OCI-LY7 (cell line): Measurements from ENCODE around the gene ATXN7L3. TPM values are rescaled to one million over a fixed set of nuclear protein-coding genes. Genes with fewer than 3 reads are reported as not detected.
A peak's percentile ranks its signal among the peaks of the same experiment; 100 is the strongest.
"Not testable (repeated sequence)": the region's sequence is repeated elsewhere in the genome, so short reads cannot be mapped to it uniquely, and the experiment has no call there.

Experiments used
- BruUV-seq: library from RNA; stranded (reverse); fragments of 400-500 nt; replicated peaks from 2 replicates; lab custom pipeline; 2021; lab: Mats Ljungman, UMichigan
- CTCF ChIA-PET: fragments of 300-600 bp; sonication (Branson Sonifier 250); formaldehyde crosslinking; loops from one replicate; lab custom pipeline; 2022; ENCODE audit warnings: antibody characterized with exemption; ENCODE audit not compliant: unreplicated experiment; lab: Charles Lee
- POLR2A ChIA-PET: fragments of 300-600 bp; sonication (Branson Sonifier 250); formaldehyde crosslinking; loops from one replicate; lab custom pipeline; 2022; ENCODE audit warnings: antibody characterized with exemption; lab: Charles Lee
- DNase-seq: peaks from one replicate; pipeline ENCODE4 v3.0.0-alpha.2; 2015; ENCODE audit warnings: low spot score
- H2AFZ ChIP-seq: fragments of 200-600 bp; sonication (generic), shearing (Covaris generic); 2 replicates; pipeline ENCODE4 v1.6.1; 2014; ENCODE audit warnings: mild to moderate bottlenecking, antibody characterized with exemption, low read length, moderate library complexity
- H3K27ac ChIP-seq: fragments of 200-600 bp; sonication (generic); 2 replicates; pipeline ENCODE4 v1.5.1; 2014; ENCODE audit warnings: mixed run types, low read depth, mild to moderate bottlenecking, moderate library complexity, low read length, inconsistent platforms; ENCODE audit not compliant: poor library complexity, severe bottlenecking
- H3K36me3 ChIP-seq: fragments of 200-600 bp; sonication (generic); 2 replicates; pipeline ENCODE4 v1.6.1; 2014; ENCODE audit warnings: mild to moderate bottlenecking, antibody characterized with exemption, low read length, moderate library complexity, mixed read lengths; ENCODE audit not compliant: insufficient read depth
- H3K4me1 ChIP-seq: fragments of 200-600 bp; sonication (generic); 2 replicates; pipeline ENCODE4 v1.5.1; 2014; ENCODE audit warnings: mild to moderate bottlenecking, low read length; ENCODE audit not compliant: insufficient read depth, poor library complexity, severe bottlenecking
- H3K4me2 ChIP-seq: fragments of 200-600 bp; sonication (generic); 2 replicates; pipeline ENCODE4 v1.6.1; 2014; ENCODE audit warnings: mild to moderate bottlenecking, low read length
- H3K4me3 ChIP-seq: fragments of 200-600 bp; sonication (generic); 2 replicates; pipeline ENCODE4 v1.5.1; 2014; ENCODE audit warnings: mild to moderate bottlenecking, low read depth, low read length; ENCODE audit not compliant: poor library complexity, severe bottlenecking
- H3K79me2 ChIP-seq: fragments of 200-600 bp; sonication (generic); 2 replicates; pipeline ENCODE4 v1.6.1; 2016; ENCODE audit warnings: low read depth, mild to moderate bottlenecking, low read length, moderate library complexity, mixed read lengths; ENCODE audit not compliant: insufficient read depth
- H3K9me2 ChIP-seq: fragments of 200-600 bp; sonication (generic); 2 replicates; pipeline ENCODE4 v1.6.1; 2016; ENCODE audit warnings: mild to moderate bottlenecking, low read length, mixed read lengths; ENCODE audit not compliant: insufficient read depth
- H3K9me3 ChIP-seq: fragments of 200-600 bp; sonication (generic); 2 replicates; pipeline ENCODE4 v1.6.1; 2014; ENCODE audit warnings: mild to moderate bottlenecking, mixed run types, low read length, mixed read lengths
- H4K20me1 ChIP-seq: fragments of 200-600 bp; sonication (generic); 2 replicates; pipeline ENCODE4 v1.6.1; 2014; ENCODE audit warnings: mild to moderate bottlenecking, antibody characterized with exemption, low read length, moderate library complexity, mixed read lengths; ENCODE audit not compliant: insufficient read depth
- CTCF ChIP-seq: fragments of 200-600 bp; sonication (generic); conservative IDR thresholded peaks from 2 replicates; pipeline ENCODE4 v1.5.1; 2014; ENCODE audit warnings: mild to moderate bottlenecking, antibody characterized with exemption, low read length, moderate library complexity, mixed read lengths
- EZH2phosphoT487 ChIP-seq: fragments of 200-600 bp; sonication (generic); IDR thresholded peaks from 2 replicates; pipeline ENCODE4 v1.6.1; 2018; ENCODE audit warnings: low read depth, borderline replicate concordance, mild to moderate bottlenecking, mixed run types, antibody characterized with exemption, low read length, moderate library complexity, mixed read lengths
- intact Hi-C: fragments of 100-400 bp; cut with micrococcal nuclease; formaldehyde crosslinking; loops from one replicate; pipeline ENCODE4 v1.10.0; 2022; ENCODE audit not compliant: unreplicated experiment
- total RNA-seq, 2 experiments: library from RNA; depleted of rRNA in 1 of 2; stranded (reverse); fragments of >200 nt in 1 of 2; shearing (Covaris generic) in 1 of 2; gene quantifications; 2 replicates each; pipeline ENCODE4 v1.2.3, GENCODE V29; 2014 to 2022

Gene ATXN7L3
- total RNA-seq, 2 experiments from 2014 or later: 57.7 to 106 TPM

DNA sequence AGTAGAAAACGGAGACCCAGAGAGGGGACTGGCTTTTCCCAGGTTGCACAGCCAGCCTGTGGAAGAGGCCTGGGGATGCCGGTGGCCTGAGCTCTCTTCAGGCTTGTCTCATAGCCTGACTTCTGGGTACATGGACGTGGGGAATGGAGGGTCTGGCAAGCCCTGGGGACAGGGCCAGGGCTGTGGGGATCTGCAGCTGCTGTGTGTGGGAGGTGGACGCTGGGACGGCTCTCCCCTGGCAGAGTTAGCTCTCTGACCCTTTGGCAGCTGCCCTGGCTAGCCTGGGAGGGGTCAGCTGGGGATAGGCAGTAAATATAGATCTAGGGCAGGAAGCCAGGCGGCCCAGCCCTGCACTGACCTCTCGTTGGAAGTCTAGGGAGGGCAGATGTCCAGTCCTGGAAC lies 47.8 kb upstream of the ATXN7L3 start:
- H2AFZ ChIP-seq: peak overlapping the region; percentile 74; the same call in 1 of the 2 replicates
- H3K79me2 ChIP-seq: no peaks in the 10 kb centered on the region
- no peaks in the 10 kb centered on the region for H3K36me3 ChIP-seq
- H3K9me2 ChIP-seq: no peaks in the 10 kb centered on the region
- ChIA-PET CTCF (no interaction called here), POLR2A (interaction anchor here (0.5 to 1.0 kb wide), 2 partner anchors 8 to 50 kb away, joined by 3 read pairs; no protein-coding TSS in a partner anchor)
- H3K27ac ChIP-seq: peak overlapping the region; percentile 53
- peak overlapping the region; percentile 52; the same call in 1 of the 2 replicates for H3K4me2 ChIP-seq
- no peaks in the 10 kb centered on the region for H4K20me1 ChIP-seq
- intact Hi-C loops: no loop called here
- TF ChIP-seq EZH2phosphoT487 (no peak), CTCF (no peak)
- no peak overlapping the region for H3K4me3 ChIP-seq
- peaks cover 45% of the 10 kb centered on the region for H3K4me1 ChIP-seq
- DNase-seq: no peak
- H3K9me3 ChIP-seq: no peaks in the 10 kb centered on the region
- no TSS peak for BruUV-seq

GRCh38 chr17:44241106-44241624 lies 41.5 kb upstream of the ATXN7L3 start:
- ChIA-PET CTCF (no interaction called here), POLR2A (interaction anchor here (0.6 kb wide), 2 partner anchors 308 to 473 kb away, joined by 4 read pairs; no protein-coding TSS in a partner anchor)
- Histone ChIP-seq H3K27ac (peak overlapping the region; percentile 23), H3K9me3 (no peaks in the 10 kb centered on the region), H3K36me3 (no peaks in the 10 kb centered on the region), H3K4me3 (peak overlapping the region; percentile 15), H3K4me1 (peaks cover 25% of the 10 kb centered on the region), H3K9me2 (no peaks in the 10 kb centered on the region), H2AFZ (peak overlapping the region; percentile 71), H3K4me2 (peak overlapping the region; percentile 50), H4K20me1 (no peaks in the 10 kb centered on the region), H3K79me2 (no peaks in the 10 kb centered on the region)
- peak; percentile 71 for DNase-seq
- no TSS peak for BruUV-seq
- TF ChIP-seq CTCF (no peak), EZH2phosphoT487 (no peak)
- intact Hi-C loops: no loop called here

DNA sequence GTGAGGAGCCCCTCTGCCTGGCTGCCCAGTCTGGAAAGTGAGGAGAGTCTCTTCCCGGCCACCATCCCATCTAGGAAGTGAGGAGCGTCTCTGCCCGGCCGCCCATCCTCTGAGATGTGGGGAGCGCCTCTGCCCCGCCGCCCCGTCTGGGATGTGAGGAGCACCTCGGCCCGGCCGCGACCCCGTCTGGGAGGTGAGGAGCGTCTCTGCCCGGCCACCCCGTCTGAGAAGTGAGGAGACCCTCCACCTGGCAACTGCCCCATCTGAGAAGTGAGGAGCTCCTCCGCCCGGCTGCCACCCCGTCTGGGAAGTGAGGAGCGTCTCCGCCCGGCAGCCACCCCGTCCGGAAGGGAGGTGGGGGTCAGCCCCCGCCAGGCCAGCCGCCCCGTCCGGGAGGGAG lies 38.2 kb upstream of the ATXN7L3 start:
- DNase-seq, CTCF ChIA-PET, H3K4me2 ChIP-seq, H3K4me3 ChIP-seq, H3K9me2 ChIP-seq, H4K20me1 ChIP-seq, H3K79me2 ChIP-seq, H3K9me3 ChIP-seq, intact Hi-C loops, H3K27ac ChIP-seq, BruUV-seq, H3K36me3 ChIP-seq, H2AFZ ChIP-seq, POLR2A ChIA-PET: not testable (repeated sequence)
- H3K4me1 ChIP-seq: peaks cover 13% of the 10 kb centered on the region
